H1 (cell line): ENCODE measurements around the gene TSEN34. TPM values are rescaled to one million over a fixed set of nuclear protein-coding genes. Genes with fewer than 3 reads are reported as not detected.

Source experiments
- CTCF ChIA-PET: fragments of 300-600 bp; sonication (Branson Sonifier 250); formaldehyde crosslinking; loops from one replicate; lab custom pipeline; 2021; ENCODE audit not compliant: partially characterized antibody; lab: Charles Lee
- POLR2A ChIA-PET: fragments of 300-600 bp; sonication (Branson Sonifier 250); formaldehyde crosslinking; loops from one replicate; lab custom pipeline; 2021; ENCODE audit warnings: inconsistent platforms; ENCODE audit not compliant: partially characterized antibody; lab: Charles Lee
- DNase-seq, 2 experiments: peaks; one replicate each; pipeline versions ENCODE4 v3.0.0 to v3.0.0-alpha.2; 2010 to 2022; ENCODE audit warnings: low spot score in 2 of 2, low read depth in 1 of 2, mixed read lengths in 1 of 2
- FAIRE-seq: peaks from 2 replicates; lab custom pipeline; 2011; peaks lifted over from hg19 to GRCh38; lab: Jason Lieb, UNC
- H2AFZ ChIP-seq: 2 replicates; pipeline ENCODE4 v1.8.1; 2012; ENCODE audit warnings: low read length, inconsistent platforms
- H2AK5ac ChIP-seq: 2 replicates; pipeline ENCODE4 v1.6.1; 2013; ENCODE audit warnings: low read depth, low read length
- H2BK120ac ChIP-seq: replicated peaks from 2 replicates; pipeline ENCODE3; 2013; ENCODE audit warnings: low read depth, low read length, inconsistent platforms
- H2BK12ac ChIP-seq: 2 replicates; pipeline ENCODE4 v1.6.1; 2013; ENCODE audit warnings: low read depth, low read length
- H2BK15ac ChIP-seq: 2 replicates; pipeline ENCODE4 v1.6.1; 2013; ENCODE audit warnings: low read length
- H2BK20ac ChIP-seq: 2 replicates; pipeline ENCODE4 v1.6.1; 2013; ENCODE audit warnings: low read length
- H2BK5ac ChIP-seq: 2 replicates; pipeline ENCODE4 v1.6.1; 2013; ENCODE audit warnings: low read depth, low read length
- H3K14ac ChIP-seq: 2 replicates; pipeline ENCODE4 v1.6.1; 2013; ENCODE audit warnings: inconsistent platforms; ENCODE audit not compliant: insufficient read length
- H3K18ac ChIP-seq: 2 replicates; pipeline ENCODE4 v1.6.1; 2013; ENCODE audit warnings: low read length; ENCODE audit errors: extremely low read depth
- H3K23ac ChIP-seq: 2 replicates; pipeline ENCODE4 v1.6.1; 2013; ENCODE audit warnings: inconsistent platforms; ENCODE audit not compliant: insufficient read length
- H3K23me2 ChIP-seq: 2 replicates; pipeline ENCODE4 v1.6.1; 2013; ENCODE audit warnings: low read depth, low read length
- H3K27ac ChIP-seq: 2 replicates; pipeline ENCODE4 v1.6.1; 2011; ENCODE audit warnings: low read depth, low read length, inconsistent platforms
- H3K27me3 ChIP-seq, 4 experiments: replicated peaks in 1 of 4; 1 replicate in 1 of 4; 2 replicates in 3 of 4; pipeline versions ENCODE4 v1.6.1 to v1.8.1; 2011 to 2013; ENCODE audit warnings: low read length in 3 of 4, mild to moderate bottlenecking in 3 of 4, inconsistent platforms in 2 of 4, mixed read lengths in 2 of 4, moderate library complexity in 1 of 4; ENCODE audit not compliant: control insufficient read depth in 3 of 4, insufficient read depth in 3 of 4; ENCODE audit errors: extremely low read depth in 1 of 4
- H3K36me3 ChIP-seq, 4 experiments: 2 replicates each; pipeline versions ENCODE4 v1.6.1 to v1.8.1; 2011 to 2013; ENCODE audit warnings: mild to moderate bottlenecking in 4 of 4, low read length in 3 of 4, moderate library complexity in 2 of 4, control low read depth in 1 of 4, inconsistent platforms in 1 of 4; ENCODE audit not compliant: insufficient read depth in 4 of 4, control insufficient read depth in 2 of 4
- H3K4ac ChIP-seq: replicated peaks from 2 replicates; pipeline ENCODE3; 2013; ENCODE audit warnings: low read length, low read depth, mixed read lengths, inconsistent platforms; ENCODE audit not compliant: insufficient read length
- H3K4me1 ChIP-seq, 4 experiments: replicated peaks in 1 of 4; 1 replicate in 1 of 4; 2 replicates in 3 of 4; pipeline versions ENCODE4 v1.6.1 to v1.8.1; 2011 to 2013; ENCODE audit warnings: low read length in 3 of 4, inconsistent platforms in 2 of 4, mixed read lengths in 1 of 4; ENCODE audit not compliant: insufficient read depth in 4 of 4, control insufficient read depth in 3 of 4
- H3K4me2 ChIP-seq, 2 experiments: 2 replicates each; pipeline versions ENCODE4 v1.6.1 to v1.8.1; 2011 to 2013; ENCODE audit warnings: low read depth in 2 of 2, low read length in 2 of 2, control low read depth in 1 of 2, inconsistent platforms in 1 of 2, mild to moderate bottlenecking in 1 of 2; ENCODE audit not compliant: insufficient read depth in 1 of 2
- H3K4me3 ChIP-seq, 4 experiments: fragments of 200-600, 300-600 bp in 1 of 4; sonication (generic), shearing (Covaris generic), sonication (Bioruptor Twin) in 1 of 4; 2 replicates each; pipeline versions ENCODE4 v1.5.1 to v1.8.1; 2011 to 2016; ENCODE audit warnings: low read length in 4 of 4, low read depth in 3 of 4, control low read depth in 2 of 4, inconsistent platforms in 2 of 4, mild to moderate bottlenecking in 2 of 4, mixed read lengths in 1 of 4, moderate library complexity in 1 of 4; ENCODE audit not compliant: insufficient read depth in 2 of 4; ENCODE audit errors: extremely low read depth in 1 of 4
- H3K56ac ChIP-seq: replicated peaks from 2 replicates; pipeline ENCODE3; 2013; ENCODE audit warnings: low read depth, mild to moderate bottlenecking, mixed read lengths, low read length, inconsistent platforms; ENCODE audit not compliant: insufficient read length
- H3K79me1 ChIP-seq: 2 replicates; pipeline ENCODE4 v1.6.1; 2013; ENCODE audit warnings: low read depth, low read length, control low read depth
- H3K79me2 ChIP-seq, 2 experiments: 2 replicates each; pipeline versions ENCODE4 v1.6.1 to v1.8.1; 2012 to 2013; ENCODE audit warnings: low read length in 2 of 2, mild to moderate bottlenecking in 2 of 2, inconsistent platforms in 1 of 2; ENCODE audit not compliant: insufficient read depth in 2 of 2, control insufficient read depth in 1 of 2
- H3K9ac ChIP-seq, 4 experiments: replicated peaks in 1 of 4; 1 replicate in 1 of 4; 2 replicates in 3 of 4; pipeline versions ENCODE4 v1.6.1 to v1.8.1; 2011 to 2013; ENCODE audit warnings: low read depth in 3 of 4, low read length in 3 of 4, control low read depth in 2 of 4, mild to moderate bottlenecking in 2 of 4, moderate library complexity in 2 of 4, inconsistent platforms in 1 of 4; ENCODE audit errors: extremely low read depth in 1 of 4
- H3K9me3 ChIP-seq, 2 experiments: 2 replicates each; pipeline versions ENCODE4 v1.6.1 to v1.8.1; 2012 to 2013; ENCODE audit warnings: mild to moderate bottlenecking in 2 of 2, moderate library complexity in 2 of 2, control low read depth in 1 of 2, inconsistent platforms in 1 of 2, low read depth in 1 of 2, low read length in 1 of 2, mixed read lengths in 1 of 2; ENCODE audit not compliant: insufficient read depth in 2 of 2
- H4K20me1 ChIP-seq, 2 experiments: replicated peaks in 1 of 2; 2 replicates each; pipeline versions ENCODE3 to v1.8.1; 2011 to 2013; ENCODE audit warnings: inconsistent platforms in 2 of 2, low read length in 2 of 2, mild to moderate bottlenecking in 1 of 2; ENCODE audit not compliant: insufficient read depth in 2 of 2, control insufficient read depth in 1 of 2
- H4K5ac ChIP-seq: 2 replicates; pipeline ENCODE4 v1.6.1; 2013; ENCODE audit warnings: low read length, low read depth, mixed read lengths, inconsistent platforms; ENCODE audit not compliant: insufficient read length
- H4K8ac ChIP-seq: 2 replicates; pipeline ENCODE4 v1.8.0; 2013; ENCODE audit warnings: mild to moderate bottlenecking, moderate library complexity, low read length, inconsistent platforms; ENCODE audit not compliant: insufficient read depth; ENCODE audit errors: extremely low read depth
- H4K91ac ChIP-seq: replicated peaks from 2 replicates; pipeline ENCODE3; 2013; ENCODE audit warnings: low read length, mixed read lengths, inconsistent platforms; ENCODE audit not compliant: insufficient read length
- BCL11A ChIP-seq, 2 experiments: IDR thresholded peaks; one replicate each; pipeline ENCODE4 v1.6.1; 2011; ENCODE audit warnings: low read depth in 2 of 2, low read length in 2 of 2, mild to moderate bottlenecking in 2 of 2
- CBX8 ChIP-seq: fragments of 300-800, 300-1000 bp; sonication (generic); IDR thresholded peaks from 2 replicates; pipeline ENCODE4 v1.7.1; 2016; ENCODE audit warnings: low read depth, low read length, borderline replicate concordance
- CEBPB ChIP-seq: IDR thresholded peaks from 2 replicates; pipeline ENCODE4 v1.6.1; 2012; ENCODE audit warnings: low read depth, low read length
- CHD1 ChIP-seq: IDR thresholded peaks from 2 replicates; pipeline ENCODE4 v1.6.1; 2012; ENCODE audit warnings: low read depth, low read length, improper control_type of control experiment
- GABPA ChIP-seq: IDR thresholded peaks from 2 replicates; pipeline ENCODE4 v1.6.1; 2011; ENCODE audit warnings: mild to moderate bottlenecking, low read length, moderate library complexity, borderline replicate concordance; ENCODE audit not compliant: insufficient read depth
- MAFK ChIP-seq: IDR thresholded peaks from 2 replicates; pipeline ENCODE4 v1.6.1; 2012; ENCODE audit warnings: low read depth, mild to moderate bottlenecking, improper control_type of control experiment, low read length
- PHF8 ChIP-seq: fragments of 200-600 bp; sonication (generic); conservative IDR thresholded peaks from 2 replicates; pipeline ENCODE4 v1.7.1; 2012; ENCODE audit warnings: low read depth, mild to moderate bottlenecking, inconsistent platforms, low read length, moderate library complexity
- SAP30 ChIP-seq: fragments of 300-600 bp; sonication (generic); IDR thresholded peaks from 2 replicates; pipeline ENCODE4 v1.7.1; 2012; ENCODE audit warnings: low read length, moderate library complexity, mild to moderate bottlenecking, inconsistent platforms; ENCODE audit not compliant: insufficient read depth, insufficient replicate concordance
- SIN3A ChIP-seq, 2 experiments: IDR thresholded peaks in 1 of 2; conservative IDR thresholded peaks in 1 of 2; 2 replicates each; pipeline ENCODE4 v1.6.1; 2011 to 2012; ENCODE audit warnings: low read length in 2 of 2, improper control_type of control experiment in 1 of 2, low read depth in 1 of 2, mild to moderate bottlenecking in 1 of 2
- SP1 ChIP-seq: IDR thresholded peaks from 2 replicates; pipeline ENCODE4 v1.6.1; 2011; ENCODE audit warnings: low read depth, low read length
- TAF1 ChIP-seq: IDR thresholded peaks from 2 replicates; pipeline ENCODE4 v1.6.1; 2011; ENCODE audit warnings: mild to moderate bottlenecking, low read depth, low read length
- TAF7 ChIP-seq: optimal IDR thresholded peaks from 2 replicates; pipeline ENCODE3; 2011; ENCODE audit warnings: low read depth, mild to moderate bottlenecking, inconsistent platforms, low read length, moderate library complexity, borderline replicate concordance
- TCF12 ChIP-seq: IDR thresholded peaks from 2 replicates; pipeline ENCODE4 v1.6.1; 2011; ENCODE audit warnings: low read depth, mild to moderate bottlenecking, low read length
- ZNF274 ChIP-seq: IDR thresholded peaks from 2 replicates; pipeline ENCODE4 v1.7.0; 2012; ENCODE audit warnings: low read length, borderline replicate concordance; ENCODE audit errors: extremely low read depth
- WGBS, 2 experiments: shearing (Covaris generic) in 1 of 2; methylation state at CpG; one replicate each; pipeline versions ENCODE4 v1.1.6 to v1.1.7; 2013 to 2015; ENCODE audit warnings: low lambda C conversion rate in 2 of 2, mixed read lengths in 2 of 2, inconsistent platforms in 1 of 2, low coverage in 1 of 2, missing lambda C conversion rate in 1 of 2; ENCODE audit not compliant: insufficient replicate concordance in 2 of 2, insufficient coverage in 1 of 2, insufficient read length in 1 of 2; ENCODE audit errors: extremely low coverage in 1 of 2, missing lambda C conversion rate in 1 of 2; 5-methylcytosine and 5-hydroxymethylcytosine counted together
- polyA plus RNA-seq, 7 experiments: library from polyadenylated mRNA; depleted of rRNA in 3 of 7; stranded (reverse) in 5 of 7; unstranded in 2 of 7; fragments of >200 nt in 5 of 7; fragments of 200-250 nt in 2 of 7; gene quantifications; 1 replicate in 5 of 7; 2 replicates in 1 of 7; 4 replicates in 1 of 7; pipeline versions ENCODE4 v1.2.1 to v1.2.3, GENCODE V29; 2011 to 2013; ENCODE audit warnings: missing spikeins in 2 of 7, mixed read lengths in 2 of 7
- total RNA-seq: library from RNA; stranded (reverse); fragmentation: NEBNext Ultra II Directional; extraction: Animal tissue kit (Norgen Biotek cat#: 25700); gene quantifications from 2 replicates; pipeline ENCODE4 v1.2.1, GENCODE V29; 2021

The TSEN34 gene
- total and polyA plus RNA-seq, 2 of the 8 experiments (the other 6 are each of a cell fraction or from before 2014, with no cell fraction given): 22.5 to 52.3 TPM

- Histone ChIP-seq H3K27me3 (no peaks in the 10 kb centered on the region), H3K4me1 (peaks cover 0 to 15% (median 7%) of the 10 kb centered on the region in 4 experiments; a peak in 6 of 7 replicates), H3K9me3 (no peaks in the 10 kb centered on the region), H3K23me2 (peaks cover 13% of the 10 kb centered on the region), H3K4me2 (no peak overlapping the region), H3K4me3 (no peak overlapping the region), H3K36me3 (peaks cover 25 to 49% (median 44%) of the 10 kb centered on the region in 4 experiments), H3K14ac (no peak overlapping the region), H3K9ac (no peak overlapping the region; a peak in 1 of 7 replicates), H2BK120ac (no peak overlapping the region), H2BK15ac (no peak overlapping the region), H2BK20ac (no peak overlapping the region), H4K20me1 (peaks cover 9 to 16% of the 10 kb centered on the region in 2 experiments), H4K91ac (no peak overlapping the region), H2AK5ac (no peak overlapping the region), H4K8ac (no peak overlapping the region; the same call in 1 of the 2 replicates), H2AFZ (no peak overlapping the region), H3K79me2 (no peaks in the 10 kb centered on the region), H2BK5ac (no peak overlapping the region), H3K4ac (no peak overlapping the region), H3K56ac (no peak overlapping the region), H3K27ac (no peak overlapping the region), H3K79me1 (peaks cover 7% of the 10 kb centered on the region), H4K5ac (no peak overlapping the region), H3K23ac (no peak overlapping the region), H3K18ac (no peak overlapping the region), H2BK12ac (no peak overlapping the region)
- ChIA-PET POLR2A (interaction anchor here (0.6 to 14.8 kb wide), 11 partner anchors 7 to 264 kb away, joined by 3 to 348 read pairs (median 6); partner anchors contain the start of genes CNOT3 and TMC4), CTCF (interaction anchor here (1.0 to 1.9 kb wide), 7 partner anchors 8 to 42 kb away, joined by 3 to 10 read pairs (median 4); partner anchors contain the start of gene CNOT3)
- no peak for TF ChIP-seq SIN3A (conservative IDR thresholded peaks at IDR 0.05 in 1 of 2, IDR thresholded peaks at IDR 0.05 in 1 of 2; ENCODE audit: low read depth in 1 of 2, low read length in 2 of 2)
- TF ChIP-seq GABPA: no peak
- no peak for TF ChIP-seq TAF7
- TF ChIP-seq TCF12: no peak
- no peak for TF ChIP-seq TAF1
- TF ChIP-seq SP1: no peak
- TF ChIP-seq CBX8: no peak
- TF ChIP-seq SAP30: no peak
- no peak for TF ChIP-seq MAFK
- TF ChIP-seq BCL11A (IDR thresholded peaks at IDR 0.05; ENCODE audit: low read depth in 2 of 2, low read length in 2 of 2): no peak
- no peak for TF ChIP-seq ZNF274
- TF ChIP-seq CHD1: no peak
- no peak for TF ChIP-seq PHF8
- TF ChIP-seq CEBPB: no peak
- 98% methylated on average over 10 of the region's 11 CpGs; no CpG with 5 or more reads in 1 of the 2 experiments for WGBS, 2 experiments
- FAIRE-seq (no peak), DNase-seq (no peak)
Observed at GRCh38 chr19:54156490-54156889, 34.6 kb upstream of the TSEN34 start.
